Measurements from ENCODE around the gene PTBP2.

GRCh38 chr1:96695954-96696353 is 25.6 kb upstream of the PTBP2 start:
- TF ChIP-seq CTCF (IDR thresholded peaks at IDR 0.05) (no peak), POLR2AphosphoS5 (IDR thresholded peaks at IDR 0.05) (no peak), POLR2A (IDR thresholded peaks at IDR 0.05) (no peak)

Data from gastroesophageal sphincter (tissue), 3 donors.